Heart left ventricle (tissue), 16 donors: ENCODE data around the gene ZFP57. TPM values are rescaled to one million over a fixed set of nuclear protein-coding genes. Genes with fewer than 3 reads are reported as not detected.
"Not testable (repeated sequence)": the region's sequence is repeated elsewhere in the genome, so short reads cannot be mapped to it uniquely, and the experiment has no call there.

ENCODE experiments used
- ATAC-seq, 4 donors: fragments of 200-7000 bp; cut with Tn5 transposase; one replicate each; pipeline ENCODE4 v1.9.1; 2020 to 2022; ENCODE audit warnings: moderate library complexity in 4 of 4, mild to moderate bottlenecking in 3 of 4, moderate number of reproducible peaks in 1 of 4
- DNase-seq, 5 donors: peaks; one replicate each; pipeline ENCODE4 v3.0.0-alpha.2; 2020
- H3K27ac ChIP-seq, 12 donors: fragments of 200-600 bp; sonication (generic) in 4 of 12; one replicate each; pipeline versions ENCODE4 v1.5.0 to v1.8.0; 2016 to 2022; ENCODE audit warnings: mild to moderate bottlenecking in 2 of 12
- H3K27me3 ChIP-seq, 9 donors: fragments of 200-600 bp; sonication (generic) in 2 of 9; one replicate each; pipeline versions ENCODE4 v1.5.1 to v1.8.0; 2016 to 2022; ENCODE audit warnings: mild to moderate bottlenecking in 3 of 9
- H3K36me3 ChIP-seq, 9 donors: fragments of 200-600 bp; sonication (generic) in 2 of 9; one replicate each; pipeline versions ENCODE4 v1.5.0 to v1.8.0; 2018 to 2022; ENCODE audit warnings: mild to moderate bottlenecking in 2 of 9
- H3K4me1 ChIP-seq, 12 donors: fragments of 200-600 bp; sonication (generic) in 4 of 12; one replicate each; pipeline versions ENCODE4 v1.5.0 to v1.8.0; 2016 to 2022; ENCODE audit warnings: mild to moderate bottlenecking in 3 of 12
- H3K4me3 ChIP-seq, 12 donors: fragments of 200-600 bp; sonication (generic) in 4 of 12; one replicate each; pipeline versions ENCODE4 v1.5.0 to v1.8.0; 2017 to 2022; ENCODE audit warnings: mild to moderate bottlenecking in 9 of 12, moderate library complexity in 4 of 12
- H3K9me3 ChIP-seq, 12 donors: fragments of 200-600 bp; sonication (generic) in 4 of 12; one replicate each; pipeline versions ENCODE4 v1.5.0 to v1.8.0; 2016 to 2022; ENCODE audit warnings: mild to moderate bottlenecking in 1 of 12
- POLR2A ChIP-seq, 2 donors: fragments of 450-650 bp; IDR thresholded peaks; one replicate each; pipeline ENCODE4 v1.6.1; 2017; ENCODE audit warnings: antibody characterized with exemption in 2 of 2, mild to moderate bottlenecking in 2 of 2, moderate library complexity in 2 of 2
- WGBS, 4 donors: extraction: QIAGEN DNeasy Blood & Tissue Kit in 2 of 4; methylation state at CpG; one replicate each; pipeline versions ENCODE4 v1.1.5 to v1.1.7; 2013 to 2018; 5-methylcytosine and 5-hydroxymethylcytosine counted together
- intact Hi-C, 10 donors: fragments of 100-400 bp; cut with DNase I; formaldehyde crosslinking; loops; one replicate each; pipeline versions ENCODE4 v1.11.1 to v1.14.2; 2022
- polyA plus RNA-seq, 2 donors: library from polyadenylated mRNA; stranded (reverse); fragments of 200-250 nt; gene quantifications; one replicate each; pipeline ENCODE4 v1.2.3, GENCODE V29; 2013
- total RNA-seq, 9 donors: library from RNA; depleted of rRNA in 2 of 9; stranded (reverse); fragments of >200 nt in 2 of 9; fragmentation: NEBNext Ultra II Directional in 3 of 9; extraction: Animal tissue kit (Norgen Biotek cat#: 25700) in 3 of 9; gene quantifications; one replicate each; pipeline versions ENCODE4 v1.1.0 to v1.2.4, GENCODE V29; 2016 to 2023
- TF ChIP-seq, protein P1 (sequence below), 12 donors: fragments of 200-600 bp; sonication (generic) in 4 of 12; IDR thresholded peaks; one replicate each; pipeline versions ENCODE4 v1.5.0 to v1.8.0; 2018 to 2022; ENCODE audit warnings: antibody characterized with exemption in 12 of 12, mild to moderate bottlenecking in 5 of 12
- donor health status: ischemic (EF 13 %, LVEDD 7.1; RV severe dilation, severe dysfunction).
- donor health status: healthy with polysubstance abuse.
- donor health status: DM: no; HTN: yes; CAD: no.
- donor health status: DM: no; HTN: no; CAD: no.
- donor health status: ischemic (EF 25% LVEDD 6.9; RV normal size, moderate dysfunction).
- donor health status: ischemic (EF 25% LVEDD 5.7; RV mildly dilated, moderate dysfunction).
- donor health status: healthy.
- donor health status: DM: yes; HTN: yes; CAD: no.
- donor health status: ischemic (EF 35%, LVEDD 5.7; RV mildly dilated, moderate dysfunction).
- donor health status: nonischemic (EF 11% LVEDD 7.7; RV severe dilation, severe dysfunction).
- donor health status: DM: yes; HTN: yes; CAD: no.
- donor health status: PGD.
- donor health status: ischemic (EF 29% LVEDD 5.4; RV normal size, mild dysfunction).
- donor health status: nonischemic (EF 23%, LVEDD 6.1; RV moderate dilation, normal function).

ZFP57 gene
- total and polyA plus RNA-seq, 11 donors = 0.06 to 18.1 (median 2.8) TPM; not detected in 7

DNA sequence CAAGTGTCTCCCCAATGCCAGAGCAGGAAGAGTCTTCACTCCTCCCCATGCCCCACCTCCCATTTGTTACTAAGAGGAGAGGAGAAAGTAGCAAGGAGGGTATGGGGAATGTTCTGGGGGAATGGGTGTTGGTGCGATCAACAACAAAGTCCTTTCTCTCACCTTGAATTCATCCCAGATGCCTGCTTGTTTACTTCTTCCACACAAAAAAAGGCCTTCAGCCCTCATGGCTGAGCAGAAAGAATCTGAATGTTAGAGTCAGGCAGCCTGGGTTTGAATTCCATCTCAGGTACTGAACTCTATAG is 14.2 kb downstream of the ZFP57 start:
- intact Hi-C loops = no loop called here
- no peak overlapping the region for H3K27ac ChIP-seq
- H3K9me3 ChIP-seq = no peaks in the 10 kb centered on the region

GRCh38 chr6:29665942-29666825 is 14.8 kb downstream of the ZFP57 start:
- Histone ChIP-seq H3K27ac (peak overlapping the region in 2 of 12 donors; percentile 14 to 41), H3K4me3 (no peak overlapping the region), H3K36me3 (no peaks in the 10 kb centered on the region), H3K9me3 (no peaks in the 10 kb centered on the region), H3K4me1 (peaks cover 0 to 8% (median 0%) of the 10 kb centered on the region in 12 donors), H3K27me3 (peaks cover 0 to 43% (median 0%) of the 10 kb centered on the region in 9 donors)
- no peak for TF ChIP-seq POLR2A (IDR thresholded peaks at IDR 0.05)
- TF ChIP-seq, protein P1, sequence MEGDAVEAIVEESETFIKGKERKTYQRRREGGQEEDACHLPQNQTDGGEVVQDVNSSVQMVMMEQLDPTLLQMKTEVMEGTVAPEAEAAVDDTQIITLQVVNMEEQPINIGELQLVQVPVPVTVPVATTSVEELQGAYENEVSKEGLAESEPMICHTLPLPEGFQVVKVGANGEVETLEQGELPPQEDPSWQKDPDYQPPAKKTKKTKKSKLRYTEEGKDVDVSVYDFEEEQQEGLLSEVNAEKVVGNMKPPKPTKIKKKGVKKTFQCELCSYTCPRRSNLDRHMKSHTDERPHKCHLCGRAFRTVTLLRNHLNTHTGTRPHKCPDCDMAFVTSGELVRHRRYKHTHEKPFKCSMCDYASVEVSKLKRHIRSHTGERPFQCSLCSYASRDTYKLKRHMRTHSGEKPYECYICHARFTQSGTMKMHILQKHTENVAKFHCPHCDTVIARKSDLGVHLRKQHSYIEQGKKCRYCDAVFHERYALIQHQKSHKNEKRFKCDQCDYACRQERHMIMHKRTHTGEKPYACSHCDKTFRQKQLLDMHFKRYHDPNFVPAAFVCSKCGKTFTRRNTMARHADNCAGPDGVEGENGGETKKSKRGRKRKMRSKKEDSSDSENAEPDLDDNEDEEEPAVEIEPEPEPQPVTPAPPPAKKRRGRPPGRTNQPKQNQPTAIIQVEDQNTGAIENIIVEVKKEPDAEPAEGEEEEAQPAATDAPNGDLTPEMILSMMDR (IDR thresholded peaks at IDR 0.05) = peak in 1 of 12 donors; percentile 5
- intact Hi-C loops = no loop called here
- DNase-seq = peak in 2 of 5 donors; percentile 26 to 36
- ATAC-seq = peak; percentile 47 to 88 (median 80)
- WGBS, 4 donors = 64 to 69% (median 65%) methylated on average over 8 of the region's 8 CpGs

More for the DNA sequence above, 14.2 kb downstream of the ZFP57 start:
- no peaks in the 10 kb centered on the region for H3K36me3 ChIP-seq
- peaks cover 0 to 43% (median 0%) of the 10 kb centered on the region in 9 donors for H3K27me3 ChIP-seq
- no peak for ATAC-seq
- no peak overlapping the region for H3K4me3 ChIP-seq
- 77 to 88% (median 80%) methylated on average over 1 of the region's 1 CpG for WGBS, 4 donors
- DNase-seq = no peak
- H3K4me1 ChIP-seq = peaks cover 0 to 8% (median 0%) of the 10 kb centered on the region in 12 donors
- TF ChIP-seq, protein P1 (IDR thresholded peaks at IDR 0.05) = no peak
- TF ChIP-seq POLR2A (IDR thresholded peaks at IDR 0.05) = no peak

- no peak for DNase-seq
- Histone ChIP-seq H3K27ac (no peak overlapping the region), H3K4me3 (no peak overlapping the region), H3K36me3 (no peaks in the 10 kb centered on the region), H3K4me1 (peaks cover 0 to 8% (median 0%) of the 10 kb centered on the region in 12 donors), H3K9me3 (no peaks in the 10 kb centered on the region), H3K27me3 (peaks cover 0 to 27% (median 0%) of the 10 kb centered on the region in 9 donors)
- no peak for ATAC-seq
- intact Hi-C loops = no loop called here
- WGBS, 4 donors = 73 to 79% (median 76%) methylated on average over 5 of the region's 5 CpGs
- TF ChIP-seq POLR2A (IDR thresholded peaks at IDR 0.05) = no peak
- TF ChIP-seq, protein P1 (IDR thresholded peaks at IDR 0.05) = no peak
Measured at GRCh38 chr6:29663300-29664042, 17.5 kb downstream of the ZFP57 start.

DNA sequence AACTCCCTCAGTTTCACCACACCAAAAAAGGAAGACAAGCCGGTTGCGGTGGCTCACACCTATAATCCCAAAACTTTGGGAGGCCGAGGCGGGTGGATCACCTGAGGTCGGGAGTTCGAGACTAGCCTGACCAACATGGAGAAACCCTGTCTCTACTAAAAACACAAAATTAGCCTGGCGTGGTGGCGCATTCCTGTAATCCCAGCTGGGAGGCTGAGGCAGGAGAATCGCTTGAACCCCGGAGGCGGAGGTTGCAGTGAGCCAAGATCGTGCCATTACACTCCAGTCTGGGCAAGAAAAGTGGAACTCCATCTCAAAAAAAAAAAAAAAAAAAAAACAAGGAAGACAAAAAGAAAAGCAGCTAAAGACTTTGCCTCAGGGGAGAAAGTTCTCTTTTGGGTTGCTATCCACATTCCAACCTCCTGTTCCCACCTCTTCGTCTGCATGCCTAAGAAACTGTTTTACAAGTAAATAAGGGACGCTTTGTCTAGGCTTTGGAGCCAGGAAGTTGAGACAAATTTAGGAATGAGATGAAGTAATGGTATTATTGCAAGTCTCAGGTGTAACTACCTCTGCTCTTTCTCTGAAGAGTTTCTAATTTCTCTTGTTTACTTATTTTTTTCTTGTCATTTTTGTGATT is 19.3 kb downstream of the ZFP57 start:
- ATAC-seq, H3K27ac ChIP-seq, H3K36me3 ChIP-seq, intact Hi-C loops, DNase-seq, H3K4me3 ChIP-seq, H3K9me3 ChIP-seq: not testable (repeated sequence)
- Histone ChIP-seq H3K27me3 (peaks cover 0 to 27% (median 0%) of the 10 kb centered on the region in 9 donors), H3K4me1 (peaks cover 0 to 12% (median under 1%) of the 10 kb centered on the region in 12 donors)
- 55 to 67% (median 64%) methylated on average over 14 of the region's 14 CpGs for WGBS, 4 donors
